K562 (cell line): ENCODE measurements around the gene TCHP. TPM values are rescaled to one million over a fixed set of nuclear protein-coding genes. Genes with fewer than 3 reads are reported as not detected.

ENCODE experiments used
- ATAC-seq: fragments of 200-7000 bp; cut with Tn5 transposase; 3 replicates; pipeline ENCODE4 v1.9.1; 2020; ENCODE audit warnings: moderate library complexity
- BruUV-seq: library from RNA; stranded (reverse); fragments of 400-500 nt; replicated peaks from 2 replicates; lab custom pipeline; 2021; lab: Mats Ljungman, UMichigan
- CTCF ChIA-PET: fragments of 300-600 bp; formaldehyde crosslinking; extraction: SDS; loops from one replicate; lab custom pipeline; 2021; ENCODE audit warnings: low intra/inter-chr PET ratio; lab: Yijun Ruan, JAX
- POLR2A ChIA-PET: fragments of 300-600, 350-650 bp; sonication (Branson Sonifier 250); formaldehyde crosslinking; extraction: SDS; loops from one replicate; lab custom pipeline; 2021; ENCODE audit warnings: antibody characterized with exemption, inconsistent platforms; lab: Yijun Ruan, JAX
- DNase-seq, 4 experiments: peaks; one replicate each; pipeline versions ENCODE4 v3.0.0 to v3.0.0-alpha.2; 2011 to 2018; ENCODE audit warnings: low spot score in 3 of 4, mixed read lengths in 3 of 4; ENCODE audit errors: extremely low read depth in 1 of 4
- FAIRE-seq: peaks from 2 replicates; lab custom pipeline; 2011; peaks lifted over from hg19 to GRCh38; lab: Jason Lieb, UNC
- H2AFZ ChIP-seq: 2 replicates; pipeline ENCODE4 v1.6.0; 2011; ENCODE audit warnings: low read depth, low read length, control low read depth, inconsistent platforms
- H3K27ac ChIP-seq: fragments of 200-600 bp; 3 replicates; pipeline ENCODE4 v1.8.0; 2011; ENCODE audit warnings: low read depth, mild to moderate bottlenecking, control low read depth, inconsistent platforms, low read length, moderate library complexity, mixed read lengths; ENCODE audit errors: extremely low read depth
- H3K27me3 ChIP-seq, 2 experiments: fragments of 300-600 bp in 1 of 2; 2 replicates in 1 of 2; 3 replicates in 1 of 2; pipeline versions ENCODE4 v1.6.0 to v1.8.0; 2011; ENCODE audit warnings: inconsistent platforms in 2 of 2, low read length in 2 of 2, mild to moderate bottlenecking in 1 of 2, mixed read lengths in 1 of 2, moderate library complexity in 1 of 2; ENCODE audit not compliant: control insufficient read depth in 2 of 2, insufficient read depth in 2 of 2
- H3K36me3 ChIP-seq: fragments of 300-600 bp; 3 replicates; pipeline ENCODE4 v1.8.0; 2011; ENCODE audit warnings: mild to moderate bottlenecking, low read length, inconsistent platforms; ENCODE audit not compliant: control insufficient read depth, insufficient read depth
- H3K4me1 ChIP-seq, 2 experiments: fragments of 200-600 bp in 1 of 2; replicated peaks in 1 of 2; 2 replicates in 1 of 2; 3 replicates in 1 of 2; pipeline versions ENCODE4 v1.5.1 to v1.8.0; 2011; ENCODE audit warnings: inconsistent platforms in 2 of 2, low read length in 2 of 2, mild to moderate bottlenecking in 1 of 2, mixed read lengths in 1 of 2, moderate library complexity in 1 of 2; ENCODE audit not compliant: control insufficient read depth in 2 of 2, insufficient read depth in 2 of 2
- H3K4me2 ChIP-seq: 2 replicates; pipeline ENCODE4 v1.6.1; 2011; ENCODE audit warnings: low read length, control low read depth, inconsistent platforms, mixed read lengths; ENCODE audit not compliant: insufficient read depth
- H3K4me3 ChIP-seq: fragments of 200-600 bp; sonication (generic), shearing (Covaris generic); 2 replicates; pipeline ENCODE4 v1.5.1; 2016; ENCODE audit warnings: control low read depth, inconsistent platforms
- H3K79me2 ChIP-seq: fragments of 200-600 bp; 3 replicates; pipeline ENCODE4 v1.8.0; 2011; ENCODE audit warnings: low read length, inconsistent platforms; ENCODE audit not compliant: control insufficient read depth, insufficient read depth
- H3K9ac ChIP-seq, 2 experiments: 2 replicates each; pipeline versions ENCODE4 v1.6.0 to v1.6.1; 2011; ENCODE audit warnings: low read depth in 2 of 2, low read length in 2 of 2, control low read depth in 1 of 2, inconsistent platforms in 1 of 2, mild to moderate bottlenecking in 1 of 2, mixed read lengths in 1 of 2; ENCODE audit not compliant: insufficient read depth in 1 of 2
- H3K9me1 ChIP-seq: one replicate; pipeline ENCODE4 v1.6.0; 2011; ENCODE audit warnings: inconsistent platforms, mild to moderate bottlenecking, low read length, moderate library complexity; ENCODE audit not compliant: control insufficient read depth, insufficient read depth
- H3K9me3 ChIP-seq: replicated peaks from 2 replicates; pipeline ENCODE4 v1.5.1; 2011; ENCODE audit warnings: low read depth, low read length, inconsistent platforms; ENCODE audit not compliant: control insufficient read depth, insufficient read depth
- H4K20me1 ChIP-seq: replicated peaks from 2 replicates; pipeline ENCODE4 v1.6.1; 2011; ENCODE audit warnings: low read length, inconsistent platforms, mixed read lengths; ENCODE audit not compliant: control insufficient read depth, insufficient read depth
- CEBPB ChIP-seq: fragments of 450-650 bp; IDR thresholded peaks from 2 replicates; pipeline ENCODE4 v1.6.1; 2016; ENCODE audit warnings: missing genetic modification characterization, missing compliant biosample characterization
- ELF4 ChIP-seq: fragments of 450-650 bp; formaldehyde crosslinking; IDR thresholded peaks from 2 replicates; pipeline ENCODE4 v1.4.0; 2022; ENCODE audit warnings: missing genetic modification characterization
- ILF3 ChIP-seq: fragments of 450-650 bp; IDR thresholded peaks from 2 replicates; pipeline ENCODE4 v1.6.1; 2018; ENCODE audit warnings: antibody characterized with exemption, mild to moderate bottlenecking, moderate library complexity, borderline replicate concordance
- RBM25 ChIP-seq: fragments of 200-400 bp; formaldehyde crosslinking; IDR thresholded peaks from 2 replicates; pipeline ENCODE4 v1.6.1; 2018; ENCODE audit warnings: low read length, low read depth, moderate library complexity; ENCODE audit not compliant: severe bottlenecking
- RCOR1 ChIP-seq, 2 experiments: IDR thresholded peaks; 2 replicates each; pipeline ENCODE4 v1.6.1; 2012; ENCODE audit warnings: low read depth in 2 of 2, low read length in 2 of 2, borderline replicate concordance in 1 of 2, improper control_type of control experiment in 1 of 2
- ZNF121 ChIP-seq: sonication (generic); formaldehyde crosslinking; conservative IDR thresholded peaks from 2 replicates; pipeline ENCODE4 v1.8.0; 2022; ENCODE audit warnings: missing genetic modification reagents
- WGBS: fragments of 100-300 bp; shearing (Covaris generic); methylation state at CpG from one replicate; pipeline ENCODE4 v1.1.6; 2016; ENCODE audit warnings: low coverage, mixed read lengths; ENCODE audit not compliant: insufficient coverage; ENCODE audit errors: missing lambda C conversion rate; 5-methylcytosine and 5-hydroxymethylcytosine counted together
- in situ Hi-C: fragments of 300-500 bp; cut with MboI; formaldehyde crosslinking; loops from 4 replicates; pipeline ENCODE4 v1.15.0; 2018; ENCODE audit warnings: inconsistent platforms, mixed read lengths
- intact Hi-C: fragments of 100-400 bp; cut with micrococcal nuclease; formaldehyde crosslinking; loops from 2 replicates; pipeline ENCODE4 v1.14.2; 2022
- polyA plus RNA-seq, 8 experiments: library from polyadenylated mRNA; depleted of rRNA in 4 of 8; stranded (reverse) in 5 of 8; unstranded in 3 of 8; fragments of >200 nt; fragmentation: Nextera tagmentation in 2 of 8; fragmentation: Illumina TruSeq in 1 of 8; extraction: Ambion mirVana in 2 of 8; extraction: Trizol in 1 of 8; gene quantifications; 2 replicates each; pipeline versions ENCODE4 v1.2.1 to v1.2.3, GENCODE V29; 2011 to 2014; ENCODE audit warnings: inconsistent platforms in 1 of 8, missing spikeins in 1 of 8
- total RNA-seq, 7 experiments: library from RNA; depleted of rRNA in 6 of 7; stranded (reverse); fragments of >200 nt in 6 of 7; fragmentation: Illumina TruSeq in 2 of 7; extraction: Trizol in 2 of 7; gene quantifications; 2 replicates each; pipeline versions ENCODE4 v1.2.1 to v1.2.3, GENCODE V29; 2011 to 2021; ENCODE audit warnings: low replicate concordance in 1 of 7

Gene TCHP
- total and polyA plus RNA-seq, 9 of the 15 experiments (the other 6 are each of a cell fraction or from before 2014, with no cell fraction given), result 3.4 to 30.4 (median 19.7) TPM

DNA sequence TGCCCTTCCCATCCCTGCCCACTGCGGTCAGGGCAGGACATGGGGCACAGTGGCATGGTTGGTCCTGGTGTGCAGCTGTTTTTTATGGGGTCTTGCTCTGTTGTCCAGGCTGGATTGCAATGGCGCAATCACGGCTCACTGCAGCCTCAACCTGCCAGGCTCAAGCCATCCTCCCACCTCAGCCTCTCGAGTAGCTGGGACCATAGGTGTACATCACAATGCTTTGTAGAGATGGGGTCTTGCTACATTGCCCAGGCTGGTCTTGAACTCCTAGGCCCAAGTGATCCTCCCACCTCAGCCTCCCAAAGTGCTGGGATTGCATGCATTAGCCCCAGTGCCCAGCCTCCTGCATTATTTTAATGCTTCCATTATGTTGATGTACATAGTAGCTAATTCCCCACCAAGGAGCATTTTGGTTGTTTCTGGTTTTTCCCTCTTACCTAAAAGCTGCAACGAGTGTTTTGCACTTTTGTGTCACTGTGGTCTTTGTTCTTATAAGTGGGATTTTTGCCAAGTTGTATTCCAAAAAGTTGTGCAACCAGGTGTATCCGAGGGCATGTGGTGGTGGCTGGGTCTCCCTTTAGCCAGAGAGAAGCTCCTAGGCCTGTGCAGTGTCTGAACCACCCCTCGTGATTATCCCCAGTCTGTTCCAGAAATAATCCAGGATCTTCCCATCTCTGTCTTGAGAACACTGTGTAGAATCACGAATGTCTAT is 10.3 kb downstream of the TCHP start:
- WGBS, result 78% methylated on average over 8 of the region's 8 CpGs
- Histone ChIP-seq H3K79me2 (no peaks in the 10 kb centered on the region), H4K20me1 (0 out of 2 replicates have a peak, but pooled peaks cover 3% of the 10 kb centered on the region), H3K9me1 (no peaks in the 10 kb centered on the region), H3K4me1 (peaks cover 0 to 3% of the 10 kb centered on the region in 2 experiments; a peak in 1 of 5 replicates), H3K4me2 (no peak overlapping the region), H2AFZ (no peak overlapping the region), H3K27ac (no peak overlapping the region), H3K9me3 (no peaks in the 10 kb centered on the region), H3K27me3 (no peaks in the 10 kb centered on the region), H3K9ac (no peak overlapping the region), H3K36me3 (peaks cover 77% of the 10 kb centered on the region; the same call in 2 of the 3 replicates), H3K4me3 (no peak overlapping the region)
- TF ChIP-seq ILF3 (no peak), CEBPB (tag) (no peak), ZNF121 (CRISPR knock-in tag) (peak; percentile 97), RCOR1 (IDR thresholded peaks at IDR 0.05; ENCODE audit: borderline replicate concordance in 1 of 2, low read depth in 2 of 2, low read length in 2 of 2) (no peak), ELF4 (CRISPR knock-in tag) (no peak), RBM25 (peak; percentile 7)
- DNase-seq, result no peak
- no peak for FAIRE-seq
- in situ Hi-C loops, result no loop called here
- ChIA-PET POLR2A (interaction anchor here (0.6 to 2.1 kb wide), 6 partner anchors 10 to 57 kb away, joined by 3 to 13 read pairs (median 4); partner anchors contain the start of gene TCHP), CTCF (no interaction called here)
- no TSS peak for BruUV-seq
- no peak; the same call in 2 of the 3 replicates for ATAC-seq
- intact Hi-C loops, result no loop called here
